T-helper 1 cell (primary cell): ENCODE data around the gene STK39.
"Not testable (repeated sequence)": the region's sequence is repeated elsewhere in the genome, so short reads cannot be mapped to it uniquely, and the experiment has no call there.

Experiments
- DNase-seq, 5 donors: peaks; one replicate each; pipeline ENCODE4 v3.0.0-alpha.2; 2012 to 2020

STK39 gene

GRCh38 chr2:168081452-168081851 lies 165.9 kb downstream of the STK39 start:
- DNase-seq, result peak in 1 of 5 donors; percentile 8

GRCh38 chr2:168079236-168079635 lies 168.2 kb downstream of the STK39 start:
- DNase-seq, result no peak

GRCh38 chr2:168076731-168077130 lies 170.7 kb downstream of the STK39 start:
- DNase-seq, result no peak

GRCh38 chr2:168075446-168075845 lies 171.9 kb downstream of the STK39 start:
- no peak for DNase-seq

GRCh38 chr2:168072626-168073303 lies 174.6 kb downstream of the STK39 start:
- no peak for DNase-seq

- DNase-seq, result no peak
These were observed 183.1 kb downstream of the STK39 start for GRCh38 chr2:168064011-168064998.

- no peak for DNase-seq
These were observed 184.5 kb downstream of the STK39 start for GRCh38 chr2:168062936-168063335.

GRCh38 chr2:168062054-168062453 lies 185.3 kb downstream of the STK39 start:
- no peak for DNase-seq

- DNase-seq, result no peak
These were observed 186.2 kb downstream of the STK39 start for GRCh38 chr2:168060986-168061750.

- no peak for DNase-seq
These were observed 187.6 kb downstream of the STK39 start for GRCh38 chr2:168059758-168060157.

GRCh38 chr2:168058675-168059074 lies 188.7 kb downstream of the STK39 start:
- DNase-seq, result no peak

GRCh38 chr2:168056242-168056787 lies 191.1 kb downstream of the STK39 start:
- DNase-seq, result no peak

- DNase-seq, result no peak
These were observed 192.7 kb downstream of the STK39 start for GRCh38 chr2:168054657-168055056.

GRCh38 chr2:168053676-168054075 lies 193.7 kb downstream of the STK39 start:
- no peak for DNase-seq

GRCh38 chr2:168052773-168053172 lies 194.6 kb downstream of the STK39 start:
- no peak for DNase-seq

- no peak for DNase-seq
These were observed 197.0 kb downstream of the STK39 start for GRCh38 chr2:168050377-168050776.

GRCh38 chr2:168049609-168050008 lies 197.8 kb downstream of the STK39 start:
- no peak for DNase-seq

GRCh38 chr2:168047091-168047690 lies 200.2 kb downstream of the STK39 start:
- DNase-seq, result no peak

- no peak for DNase-seq
These were observed 202.8 kb downstream of the STK39 start for GRCh38 chr2:168044579-168044978.

- no peak for DNase-seq
These were observed 203.2 kb downstream of the STK39 start for GRCh38 chr2:168044176-168044575.

- not testable (repeated sequence) for DNase-seq
These were observed 205.1 kb downstream of the STK39 start for GRCh38 chr2:168042127-168042824.

GRCh38 chr2:168039881-168040280 lies 207.5 kb downstream of the STK39 start:
- DNase-seq, result peak in 1 of 5 donors; percentile 40
